B cell (primary cell): Measurements from ENCODE around the gene PAQR4. TPM values are rescaled to one million over a fixed set of nuclear protein-coding genes. Genes with fewer than 3 reads are reported as not detected.

Experiments
- ATAC-seq: fragments of 200-7000 bp; cut with Tn5 transposase; one replicate; pipeline ENCODE4 v1.10.0; 2021; ENCODE audit warnings: low read depth, mild to moderate bottlenecking, moderate number of reproducible peaks, moderate library complexity
- CTCF ChIA-PET: fragments of 350-600 bp; sonication (Branson Sonifier 250); formaldehyde crosslinking; loops from one replicate; lab custom pipeline; 2021; ENCODE audit warnings: antibody characterized with exemption, inconsistent platforms; lab: Charles Lee
- POLR2A ChIA-PET: fragments of 350-600 bp; sonication (Branson Sonifier 250); formaldehyde crosslinking; loops from one replicate; lab custom pipeline; 2021; ENCODE audit warnings: antibody characterized with exemption; lab: Charles Lee
- DNase-seq: peaks from one replicate; pipeline ENCODE4 v3.0.0; 2013
- H2AFZ ChIP-seq: 2 replicates; pipeline ENCODE4 v1.6.1; 2012; ENCODE audit warnings: mild to moderate bottlenecking, low read depth, low read length; ENCODE audit not compliant: insufficient read depth, poor library complexity, severe bottlenecking
- H3K27ac ChIP-seq, 2 donors: 1 replicate in 1 of 2; 2 replicates in 1 of 2; pipeline ENCODE4 v1.5.1; 2012 to 2013; ENCODE audit warnings: low read length in 2 of 2, mild to moderate bottlenecking in 2 of 2, moderate library complexity in 1 of 2
- H3K27me3 ChIP-seq, 4 experiments: fragments of 200-600 bp in 1 of 4; sonication (generic) in 1 of 4; replicated peaks in 1 of 4; 1 replicate in 2 of 4; 2 replicates in 2 of 4; pipeline versions ENCODE4 v1.6.1 to v1.7.0; 2013 to 2016; ENCODE audit warnings: low read length in 3 of 4, mild to moderate bottlenecking in 2 of 4, mixed read lengths in 1 of 4, moderate library complexity in 1 of 4; ENCODE audit not compliant: insufficient read depth in 4 of 4, control insufficient read depth in 3 of 4; ENCODE audit errors: control extremely low read depth in 1 of 4
- H3K36me3 ChIP-seq, 2 experiments: replicated peaks in 1 of 2; 1 replicate in 1 of 2; 2 replicates in 1 of 2; pipeline versions ENCODE4 v1.6.1 to v1.7.1; 2013; ENCODE audit warnings: low read length in 1 of 2; ENCODE audit not compliant: insufficient read depth in 2 of 2, control insufficient read depth in 1 of 2; ENCODE audit errors: control extremely low read depth in 1 of 2, extremely low read depth in 1 of 2
- H3K4me1 ChIP-seq, 2 donors: fragments of 200-600 bp in 1 of 2; sonication (generic) in 1 of 2; 1 replicate in 1 of 2; 2 replicates in 1 of 2; pipeline versions ENCODE4 v1.5.1 to v1.6.1; 2013 to 2017; ENCODE audit warnings: low read length in 2 of 2; ENCODE audit not compliant: control insufficient read depth in 2 of 2, insufficient read depth in 2 of 2
- H3K4me2 ChIP-seq: replicated peaks from 2 replicates; pipeline ENCODE3; 2012; ENCODE audit warnings: mild to moderate bottlenecking, low read depth, low read length; ENCODE audit not compliant: poor library complexity, severe bottlenecking
- H3K4me3 ChIP-seq, 5 experiments: fragments of 200-600 bp in 1 of 5; sonication (generic) in 1 of 5; 1 replicate in 3 of 5; 2 replicates in 2 of 5; pipeline versions ENCODE4 v1.5.1 to v1.7.0; 2011 to 2016; ENCODE audit warnings: low read length in 4 of 5, mild to moderate bottlenecking in 4 of 5, low read depth in 2 of 5, control low read depth in 1 of 5, moderate library complexity in 1 of 5; ENCODE audit not compliant: insufficient read depth in 1 of 5; ENCODE audit errors: control extremely low read depth in 1 of 5, extremely low read depth in 1 of 5
- H3K79me2 ChIP-seq: fragments of 200-600 bp; sonication (generic); one replicate; pipeline ENCODE4 v1.6.0; 2016; ENCODE audit warnings: low read length; ENCODE audit not compliant: control insufficient read depth, insufficient read depth
- H3K9ac ChIP-seq: fragments of 200-600 bp; sonication (generic); 2 replicates; pipeline ENCODE4 v1.6.1; 2017; ENCODE audit warnings: mild to moderate bottlenecking, low read length, moderate library complexity
- H3K9me3 ChIP-seq, 3 donors: one replicate each; pipeline versions ENCODE4 v1.6.1 to v1.7.1; 2013; ENCODE audit warnings: low read length in 2 of 3; ENCODE audit not compliant: control insufficient read depth in 2 of 3, insufficient read depth in 1 of 3; ENCODE audit errors: control extremely low read depth in 1 of 3
- H4K20me1 ChIP-seq: 2 replicates; pipeline ENCODE4 v1.6.0; 2012; ENCODE audit warnings: mild to moderate bottlenecking, low read length; ENCODE audit not compliant: insufficient read depth, control insufficient read depth, poor library complexity, severe bottlenecking
- H3K27ac Mint-ChIP-seq: one replicate; pipeline ENCODE4 v1.8.0; 2021; ENCODE audit warnings: mixed read lengths
- H3K27me3 Mint-ChIP-seq: one replicate; pipeline ENCODE4 v1.8.0; 2021; ENCODE audit warnings: mixed read lengths
- H3K4me1 Mint-ChIP-seq: one replicate; pipeline ENCODE4 v1.8.0; 2021; ENCODE audit warnings: mixed read lengths
- H3K4me3 Mint-ChIP-seq: one replicate; pipeline ENCODE4 v1.8.0; 2021; ENCODE audit warnings: mixed read lengths
- H3K9me3 Mint-ChIP-seq: one replicate; pipeline ENCODE4 v1.8.0; 2022; ENCODE audit warnings: mixed read lengths; ENCODE audit not compliant: insufficient read depth
- CTCF ChIP-seq: fragments of 200-600 bp; IDR thresholded peaks from one replicate; pipeline ENCODE4 v1.8.0; 2022; ENCODE audit warnings: antibody characterized with exemption, mild to moderate bottlenecking
- EZH2 ChIP-seq: IDR thresholded peaks from 2 replicates; pipeline ENCODE4 v1.6.1; 2012; ENCODE audit warnings: borderline replicate concordance, low read depth, mild to moderate bottlenecking, moderate library complexity, low read length; ENCODE audit not compliant: insufficient read depth, poor library complexity, severe bottlenecking
- WGBS: methylation state at CpG from one replicate; pipeline ENCODE4 v1.1.5; 2013; ENCODE audit warnings: missing lambda C conversion rate; ENCODE audit not compliant: insufficient coverage; 5-methylcytosine and 5-hydroxymethylcytosine counted together
- intact Hi-C: fragments of 100-400 bp; cut with micrococcal nuclease; formaldehyde crosslinking; loops from one replicate; pipeline ENCODE4 v1.10.0; 2022
- polyA plus RNA-seq: library from polyadenylated mRNA; depleted of rRNA; stranded (reverse); fragments of >200 nt; gene quantifications from 2 replicates; pipeline ENCODE4 v1.2.3, GENCODE V29; 2012
- total RNA-seq, 2 donors: library from RNA; stranded (reverse); fragments of 120-200 nt in 1 of 2; gene quantifications; 1 replicate in 1 of 2; 2 replicates in 1 of 2; pipeline versions ENCODE4 v1.2.3 to v1.2.4, GENCODE V29; 2013 to 2022

The PAQR4 gene
- total and polyA plus RNA-seq, 2 donors (not counting 1 experiment from before 2014, with no cell fraction given) = 2.6 to 2.8 TPM

GRCh38 chr16:2985462-2985861 lies 16.3 kb downstream of the PAQR4 start:
- ChIA-PET CTCF (interaction anchor here (1.6 kb wide), 1 partner anchor 17 kb away, joined by 4 read pairs; no protein-coding TSS in a partner anchor), POLR2A (no interaction called here)
- Histone ChIP-seq H3K36me3 (no peaks in the 10 kb centered on the region), H3K27me3 (peaks cover 0 to 4% (median 0%) of the 10 kb centered on the region in 4 experiments), H3K4me3 (no peak overlapping the region), H3K4me1 (peaks cover 13 to 31% of the 10 kb centered on the region in 2 donors), H3K9ac (no peak overlapping the region), H3K27ac (no peak overlapping the region), H2AFZ (no peak overlapping the region), H3K79me2 (no peaks in the 10 kb centered on the region), H3K4me2 (no peak overlapping the region), H3K9me3 (no peaks in the 10 kb centered on the region), H4K20me1 (no peaks in the 10 kb centered on the region)
- Mint-ChIP-seq H3K4me1 (peaks cover 18% of the 10 kb centered on the region), H3K27ac (no peak overlapping the region), H3K4me3 (no peak overlapping the region), H3K9me3 (no peaks in the 10 kb centered on the region), H3K27me3 (no peaks in the 10 kb centered on the region)
- intact Hi-C loops = no loop called here
- 92% methylated on average over 9 of the region's 9 CpGs for WGBS
- TF ChIP-seq EZH2 = no peak
- TF ChIP-seq CTCF = no peak
- DNase-seq (no peak), ATAC-seq (no peak)

GRCh38 chr16:2985893-2986355 lies 16.8 kb downstream of the PAQR4 start:
- 93% methylated on average over 15 of the region's 15 CpGs for WGBS
- H3K4me1 ChIP-seq = peaks cover 11 to 28% of the 10 kb centered on the region in 2 donors
- H3K36me3 ChIP-seq = no peaks in the 10 kb centered on the region
- TF ChIP-seq CTCF = no peak
- TF ChIP-seq EZH2 = no peak
- ATAC-seq (no peak), DNase-seq (no peak)
- H4K20me1 ChIP-seq = no peaks in the 10 kb centered on the region
- Mint-ChIP-seq H3K4me1 (peaks cover 14% of the 10 kb centered on the region), H3K27me3 (no peaks in the 10 kb centered on the region), H3K27ac (no peak overlapping the region), H3K4me3 (no peak overlapping the region), H3K9me3 (no peaks in the 10 kb centered on the region)
- H3K9me3 ChIP-seq = no peaks in the 10 kb centered on the region
- no peak overlapping the region for H2AFZ ChIP-seq
- H3K4me3 ChIP-seq = no peak overlapping the region
- ChIA-PET CTCF (interaction anchor here (1.6 kb wide), 1 partner anchor 16 kb away, joined by 4 read pairs; no protein-coding TSS in a partner anchor), POLR2A (no interaction called here)
- H3K4me2 ChIP-seq = no peak overlapping the region
- intact Hi-C loops = no loop called here
- H3K9ac ChIP-seq = no peak overlapping the region
- no peak overlapping the region for H3K27ac ChIP-seq
- H3K79me2 ChIP-seq = no peaks in the 10 kb centered on the region
- peaks cover 0 to 4% (median 0%) of the 10 kb centered on the region in 4 experiments for H3K27me3 ChIP-seq
